Islet precursor cell (in vitro differentiated cells): ENCODE measurements around the gene GPRIN3.
"Not testable (repeated sequence)": the region's sequence is repeated elsewhere in the genome, so short reads cannot be mapped to it uniquely, and the experiment has no call there.

Experiments
- DNase-seq: peaks from one replicate; pipeline ENCODE4 v3.0.0-alpha.2; 2018

Gene GPRIN3

GRCh38 chr4:89288430-89288829 is 19.2 kb downstream of the GPRIN3 start:
- DNase-seq, result no peak

GRCh38 chr4:89287945-89288344 is 19.7 kb downstream of the GPRIN3 start:
- no peak for DNase-seq

GRCh38 chr4:89285745-89286144 is 21.9 kb downstream of the GPRIN3 start:
- no peak for DNase-seq

- DNase-seq, result no peak
Measured at GRCh38 chr4:89284828-89285227, 22.8 kb downstream of the GPRIN3 start.

GRCh38 chr4:89284020-89284424 is 23.6 kb downstream of the GPRIN3 start:
- DNase-seq, result no peak

- DNase-seq, result no peak
Measured at GRCh38 chr4:89283226-89284009, 24.2 kb downstream of the GPRIN3 start.

GRCh38 chr4:89279385-89279784 is 28.2 kb downstream of the GPRIN3 start:
- DNase-seq, result no peak

- DNase-seq, result no peak
Measured at GRCh38 chr4:89277412-89277811, 30.2 kb downstream of the GPRIN3 start.

GRCh38 chr4:89276296-89276695 is 31.3 kb downstream of the GPRIN3 start:
- DNase-seq, result no peak

- DNase-seq, result no peak
Measured at GRCh38 chr4:89275587-89275986, 32.0 kb downstream of the GPRIN3 start.

- no peak for DNase-seq
Measured at GRCh38 chr4:89273741-89274141, 33.9 kb downstream of the GPRIN3 start.

- DNase-seq, result no peak
Measured at GRCh38 chr4:89270792-89271191, 36.8 kb downstream of the GPRIN3 start.

GRCh38 chr4:89269121-89269666 is 38.4 kb downstream of the GPRIN3 start:
- no peak for DNase-seq

- DNase-seq, result no peak
Measured at GRCh38 chr4:89268679-89269078, 38.9 kb downstream of the GPRIN3 start.

GRCh38 chr4:89267846-89268245 is 39.8 kb downstream of the GPRIN3 start:
- no peak for DNase-seq

- no peak for DNase-seq
Measured at GRCh38 chr4:89267392-89267791, 40.2 kb downstream of the GPRIN3 start.

GRCh38 chr4:89266128-89266527 is 41.5 kb downstream of the GPRIN3 start:
- DNase-seq, result no peak

GRCh38 chr4:89263265-89263664 is 44.3 kb downstream of the GPRIN3 start:
- DNase-seq, result no peak

GRCh38 chr4:89259301-89260028 is 48.1 kb downstream of the GPRIN3 start:
- DNase-seq, result no peak

GRCh38 chr4:89258506-89258905 is 49.1 kb downstream of the GPRIN3 start:
- no peak for DNase-seq

GRCh38 chr4:89257376-89257775 is 50.2 kb downstream of the GPRIN3 start:
- no peak for DNase-seq

GRCh38 chr4:89256203-89256800 is 51.3 kb downstream of the GPRIN3 start:
- DNase-seq, result no peak

- DNase-seq, result no peak
Measured at GRCh38 chr4:89254847-89255246, 52.8 kb downstream of the GPRIN3 start.

- DNase-seq, result not testable (repeated sequence)
Measured at GRCh38 chr4:89254347-89254746, 53.3 kb downstream of the GPRIN3 start.
